Transverse colon (tissue), 3 donors: ENCODE data around the gene NTN5.

ENCODE experiments used
- CTCF ChIP-seq, 5 experiments: fragments of 200-600 bp in 3 of 5; fragments of 450-650 bp in 2 of 5; sonication (generic) in 3 of 5; IDR thresholded peaks; 1 replicate in 2 of 5; 2 replicates in 3 of 5; pipeline ENCODE4 v1.5.1; 2016 to 2017; ENCODE audit warnings: antibody characterized with exemption in 5 of 5, inconsistent platforms in 3 of 5, mild to moderate bottlenecking in 2 of 5, moderate library complexity in 1 of 5
- POLR2A ChIP-seq: fragments of 450-650 bp; IDR thresholded peaks from one replicate; pipeline ENCODE4 v1.6.1; 2016; ENCODE audit warnings: antibody characterized with exemption, mild to moderate bottlenecking, moderate library complexity

DNA sequence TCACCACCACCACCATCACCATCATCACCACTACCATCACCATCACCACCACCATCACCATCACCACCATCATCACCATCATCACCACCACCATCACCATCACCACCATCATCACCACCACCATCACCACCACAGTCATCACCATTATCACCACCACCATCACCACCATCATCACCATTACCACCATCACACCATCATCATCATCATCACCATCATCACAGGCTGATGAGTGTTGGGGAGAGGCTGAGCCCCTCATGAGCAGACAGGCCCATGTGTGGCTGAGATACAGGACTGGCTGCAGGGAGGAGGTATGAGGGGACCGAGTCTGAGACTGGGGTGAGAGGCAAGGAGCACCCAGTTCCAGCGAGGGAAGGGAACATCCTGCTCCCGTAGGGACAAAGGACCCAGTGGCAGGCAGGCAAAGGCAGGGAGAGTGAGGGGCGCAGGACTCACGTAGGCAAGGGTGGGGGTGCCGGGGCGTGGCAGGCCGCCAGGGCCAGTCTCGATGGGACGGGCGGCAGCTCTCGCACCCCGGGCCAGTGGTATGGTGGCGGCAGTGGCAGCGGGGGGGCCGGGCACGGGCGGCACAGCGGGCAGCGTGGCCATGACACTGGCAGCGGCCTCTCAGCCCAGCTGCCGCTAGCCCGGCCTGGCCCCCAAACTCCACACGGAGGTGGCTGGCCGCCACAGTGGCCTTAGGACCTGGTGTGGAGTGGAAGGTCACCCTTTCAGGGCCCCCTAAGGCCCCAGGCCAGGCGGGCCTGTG, 2.7 kb downstream of the NTN5 start:
- TF ChIP-seq CTCF (IDR thresholded peaks at IDR 0.05) (no peak), POLR2A (no peak)
